ENCODE results near the gene PALM. TPM values are rescaled to one million over a fixed set of nuclear protein-coding genes. Genes with fewer than 3 reads are reported as not detected.

PALM gene
- total RNA-seq, 1 experiment from 2014 or later = 18.5 TPM

GRCh38 chr19:694481-695351 lies 14.0 kb upstream of the PALM start:
- Histone ChIP-seq H2BK5ac (ENCODE audit: insufficient read length, low read length) (no peak overlapping the region), H3K23me2 (ENCODE audit: insufficient read length, low read depth, low read length, poor library complexity, severe bottlenecking) (no peaks in the 10 kb centered on the region), H3K79me1 (ENCODE audit: insufficient read depth, low read depth, low read length, poor library complexity, severe bottlenecking) (no peaks in the 10 kb centered on the region), H3K18ac (ENCODE audit: insufficient read length, low read depth, low read length) (peak overlapping the region; percentile 48), H2BK20ac (ENCODE audit: low read depth, low read length, poor library complexity, severe bottlenecking) (no peak overlapping the region), H4K91ac (ENCODE audit: insufficient read length, low read depth, low read length) (no peak overlapping the region), H3K4me1 (ENCODE audit: insufficient read depth, low read length) (no peaks in the 10 kb centered on the region), H3K23ac (ENCODE audit: insufficient read length, low read depth, low read length) (no peak overlapping the region), H4K8ac (replicated peaks; ENCODE audit: insufficient read length, low read depth, low read length) (no peak overlapping the region), H3K4me2 (ENCODE audit: insufficient read depth, insufficient read length, low read length) (no peak overlapping the region), H3K9ac (ENCODE audit: extremely low read depth, insufficient read length, low read length) (no peak overlapping the region), H2BK12ac (ENCODE audit: insufficient read length, low read depth, low read length) (no peak overlapping the region), H2AFZ (ENCODE audit: low read length) (no peak overlapping the region), H3K27me3 (ENCODE audit: insufficient read depth, low read length) (no peaks in the 10 kb centered on the region), H3K27ac (ENCODE audit: insufficient read length, low read depth, low read length) (no peak overlapping the region), H3K56ac (ENCODE audit: insufficient read length, low read depth, low read length) (no peak overlapping the region), H3K4ac (ENCODE audit: low read depth, low read length) (no peak overlapping the region), H2AK5ac (ENCODE audit: insufficient read length, low read length) (no peak overlapping the region), H4K5ac (ENCODE audit: insufficient read length, low read depth, low read length) (no peak overlapping the region), H3K79me2 (ENCODE audit: insufficient read depth, low read length) (no peaks in the 10 kb centered on the region), H3K9me3 (ENCODE audit: control insufficient read depth, low read depth, low read length) (no peaks in the 10 kb centered on the region), H3K14ac (ENCODE audit: insufficient read depth, low read length) (no peak overlapping the region), H2BK15ac (ENCODE audit: low read depth, low read length) (no peak overlapping the region), H2BK120ac (ENCODE audit: low read depth, low read length, poor library complexity, severe bottlenecking) (no peak overlapping the region), H3T11ph (ENCODE audit: low read length) (no peak overlapping the region), H4K20me1 (ENCODE audit: control insufficient read depth, insufficient read depth, insufficient read length) (no peaks in the 10 kb centered on the region)
- H3K27ac Mint-ChIP-seq = no peak overlapping the region; a peak in 1 of 7 replicates
- H3K27me3 Mint-ChIP-seq (ENCODE audit: low read depth) = no peaks in the 10 kb centered on the region; the same call in 1 of the 2 replicates
- no peaks in the 10 kb centered on the region for H3K36me3 Mint-ChIP-seq (ENCODE audit: insufficient read depth in 1 of 3, low read depth in 3 of 3)
- no peak overlapping the region for H3K4me3 Mint-ChIP-seq
- TF ChIP-seq, protein P1, sequence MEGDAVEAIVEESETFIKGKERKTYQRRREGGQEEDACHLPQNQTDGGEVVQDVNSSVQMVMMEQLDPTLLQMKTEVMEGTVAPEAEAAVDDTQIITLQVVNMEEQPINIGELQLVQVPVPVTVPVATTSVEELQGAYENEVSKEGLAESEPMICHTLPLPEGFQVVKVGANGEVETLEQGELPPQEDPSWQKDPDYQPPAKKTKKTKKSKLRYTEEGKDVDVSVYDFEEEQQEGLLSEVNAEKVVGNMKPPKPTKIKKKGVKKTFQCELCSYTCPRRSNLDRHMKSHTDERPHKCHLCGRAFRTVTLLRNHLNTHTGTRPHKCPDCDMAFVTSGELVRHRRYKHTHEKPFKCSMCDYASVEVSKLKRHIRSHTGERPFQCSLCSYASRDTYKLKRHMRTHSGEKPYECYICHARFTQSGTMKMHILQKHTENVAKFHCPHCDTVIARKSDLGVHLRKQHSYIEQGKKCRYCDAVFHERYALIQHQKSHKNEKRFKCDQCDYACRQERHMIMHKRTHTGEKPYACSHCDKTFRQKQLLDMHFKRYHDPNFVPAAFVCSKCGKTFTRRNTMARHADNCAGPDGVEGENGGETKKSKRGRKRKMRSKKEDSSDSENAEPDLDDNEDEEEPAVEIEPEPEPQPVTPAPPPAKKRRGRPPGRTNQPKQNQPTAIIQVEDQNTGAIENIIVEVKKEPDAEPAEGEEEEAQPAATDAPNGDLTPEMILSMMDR (conservative IDR thresholded peaks at IDR 0.05) = no peak
- H3K4me1 Mint-ChIP-seq = 0 out of 4 replicates have a peak, but pooled peaks cover 0 to 5% of the 10 kb centered on the region in 2 experiments
- DNase-seq = no peak
- WGBS (ENCODE audit: extremely low coverage, insufficient read length, low lambda C conversion rate) = no CpG with 5 or more reads among the region's 41 CpGs
- H3K9me3 Mint-ChIP-seq = no peaks in the 10 kb centered on the region
